A549 treated with Mapracorat at 1 μM for 4 hours (cell line): ENCODE measurements around the gene VSIG10. TPM values are rescaled to one million over a fixed set of nuclear protein-coding genes. Genes with fewer than 3 reads are reported as not detected.

Experiments used
- total RNA-seq: library from RNA; stranded (reverse); fragments of 200-300 nt; extraction: Qiagen RNA extraction; gene quantifications from 5 replicates; pipeline ENCODE4 v1.2.3, GENCODE V29; 2022

Gene VSIG10, protein sequence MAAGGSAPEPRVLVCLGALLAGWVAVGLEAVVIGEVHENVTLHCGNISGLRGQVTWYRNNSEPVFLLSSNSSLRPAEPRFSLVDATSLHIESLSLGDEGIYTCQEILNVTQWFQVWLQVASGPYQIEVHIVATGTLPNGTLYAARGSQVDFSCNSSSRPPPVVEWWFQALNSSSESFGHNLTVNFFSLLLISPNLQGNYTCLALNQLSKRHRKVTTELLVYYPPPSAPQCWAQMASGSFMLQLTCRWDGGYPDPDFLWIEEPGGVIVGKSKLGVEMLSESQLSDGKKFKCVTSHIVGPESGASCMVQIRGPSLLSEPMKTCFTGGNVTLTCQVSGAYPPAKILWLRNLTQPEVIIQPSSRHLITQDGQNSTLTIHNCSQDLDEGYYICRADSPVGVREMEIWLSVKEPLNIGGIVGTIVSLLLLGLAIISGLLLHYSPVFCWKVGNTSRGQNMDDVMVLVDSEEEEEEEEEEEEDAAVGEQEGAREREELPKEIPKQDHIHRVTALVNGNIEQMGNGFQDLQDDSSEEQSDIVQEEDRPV
- total RNA-seq = 15.7 to 18.1 TPM (median 17.8 TPM) in 5 replicates

DNA sequence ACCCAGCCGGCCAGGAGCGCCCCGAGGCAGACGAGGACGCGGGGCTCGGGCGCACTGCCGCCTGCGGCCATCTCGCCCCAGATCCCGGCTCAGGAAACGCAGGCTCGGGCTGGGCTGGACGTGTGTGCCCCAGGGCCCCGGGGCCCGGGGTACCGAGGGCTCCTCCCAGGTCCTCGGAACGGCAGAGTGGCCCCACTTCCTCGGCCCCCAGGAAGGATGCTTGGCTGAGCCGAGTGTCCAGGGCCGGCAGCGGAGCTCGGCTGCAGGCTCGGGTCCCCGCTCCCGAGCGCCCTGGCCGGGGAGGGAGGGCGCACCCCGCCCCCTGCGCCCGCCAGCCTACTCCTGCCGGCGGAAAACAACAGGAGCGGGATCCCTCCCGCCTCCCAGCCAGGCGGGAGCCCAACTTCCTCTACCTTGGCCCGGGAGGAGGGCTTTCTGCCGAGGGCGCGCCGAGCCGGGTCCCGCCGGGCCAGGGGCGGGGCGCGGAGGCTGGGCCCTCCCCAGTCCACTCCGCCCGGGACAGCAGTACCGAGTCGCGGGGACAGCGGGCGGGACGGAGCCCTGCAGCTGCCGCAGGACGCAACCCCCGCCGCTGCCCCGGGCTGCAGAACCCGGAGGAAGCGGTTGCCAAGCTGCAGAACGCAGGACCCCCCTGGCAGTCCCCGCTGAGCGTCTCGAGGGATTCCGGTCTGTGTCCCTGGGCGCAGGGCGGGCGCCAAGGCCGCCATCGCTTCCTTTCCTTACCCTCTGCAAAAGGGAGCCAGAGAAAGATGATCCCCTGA, at the start of gene VSIG10:
VSIG10 (minus strand) TSS at position 411 of the 782 bp plus-strand sequence; CDS start at position 71, 340 bp downstream.

DNA sequence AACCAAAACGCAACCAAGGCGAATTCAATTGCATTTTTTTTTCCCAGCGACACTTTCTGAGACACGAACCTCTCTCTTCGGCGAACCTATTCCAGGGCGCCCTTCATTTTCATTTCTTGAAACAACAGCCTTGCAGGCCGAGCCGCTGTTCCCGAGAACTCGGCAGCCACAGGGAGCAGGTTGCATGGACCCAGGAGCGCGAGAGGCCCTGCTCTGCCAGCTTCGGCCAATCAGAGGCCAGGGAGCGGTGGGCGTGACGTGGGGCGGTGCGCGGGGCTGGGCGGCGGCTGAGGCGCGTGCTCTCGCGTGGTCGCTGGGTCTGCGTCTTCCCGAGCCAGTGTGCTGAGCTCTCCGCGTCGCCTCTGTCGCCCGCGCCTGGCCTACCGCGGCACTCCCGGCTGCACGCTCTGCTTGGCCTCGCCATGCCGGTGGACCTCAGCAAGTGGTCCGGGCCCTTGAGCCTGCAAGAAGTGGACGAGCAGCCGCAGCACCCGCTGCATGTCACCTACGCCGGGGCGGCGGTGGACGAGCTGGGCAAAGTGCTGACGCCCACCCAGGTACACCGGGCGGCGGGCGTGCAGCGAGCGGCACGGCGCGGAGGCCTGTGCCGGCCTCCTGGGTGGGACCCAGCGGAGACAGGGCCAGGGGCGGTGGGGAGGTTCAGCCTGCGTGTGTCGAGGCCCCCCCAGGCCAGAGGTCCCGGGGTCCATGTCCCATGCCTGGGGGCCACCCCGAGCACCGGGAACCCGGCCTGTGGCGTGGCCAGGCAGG, 32.2 kb upstream of the VSIG10 start, which contains the start of gene PEBP1:
PEBP1 (plus strand) TSS at position 337 of the 771 bp plus-strand sequence; CDS start at position 423, 86 bp downstream.

DNA sequence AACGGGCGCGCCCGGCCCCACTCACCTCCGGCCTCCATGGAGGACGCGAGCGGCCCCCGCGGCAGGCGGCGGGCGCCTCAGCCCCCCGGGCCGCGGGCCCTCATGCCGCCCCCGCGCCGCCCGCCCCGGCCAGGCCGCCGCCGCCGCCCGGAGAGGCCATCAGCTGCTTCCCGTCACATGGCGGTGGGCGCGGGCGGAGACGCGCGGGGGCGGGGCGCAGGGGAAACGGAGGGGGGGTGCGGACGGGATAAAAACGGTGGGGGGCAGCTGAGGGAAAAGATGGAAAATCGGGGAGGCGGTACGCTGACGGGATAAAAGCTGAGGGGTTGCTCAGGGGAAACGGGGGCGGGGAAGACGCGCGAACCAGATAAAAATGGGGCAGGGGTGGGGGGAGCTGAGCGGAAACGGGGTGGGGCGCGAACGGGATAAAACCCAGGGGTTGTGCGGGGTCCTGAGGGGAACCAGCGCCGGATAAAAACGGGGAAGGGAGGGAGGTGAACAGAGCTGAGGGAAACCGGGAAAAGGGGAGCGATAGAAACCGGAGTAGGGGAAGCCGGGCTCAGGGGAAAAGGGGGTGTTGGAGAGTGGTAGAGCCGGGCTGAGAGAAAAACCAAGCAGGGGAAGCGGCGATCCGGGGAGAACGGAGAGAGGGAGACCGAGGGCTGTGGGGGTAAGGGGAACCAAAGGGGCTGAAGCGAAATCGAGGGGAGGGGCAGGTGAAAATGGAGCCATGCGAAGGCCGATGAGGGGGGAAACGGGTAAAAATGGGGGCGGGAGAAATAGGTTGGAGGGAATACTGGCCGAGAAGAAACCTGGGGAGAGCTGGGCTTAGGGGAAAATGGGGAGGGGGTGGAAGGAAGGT, 42.6 kb downstream of the VSIG10 start, which contains the start of gene WSB2:
WSB2 (minus strand) TSS at position 169 of the 862 bp plus-strand sequence; CDS start at position 38, 131 bp downstream.

DNA sequence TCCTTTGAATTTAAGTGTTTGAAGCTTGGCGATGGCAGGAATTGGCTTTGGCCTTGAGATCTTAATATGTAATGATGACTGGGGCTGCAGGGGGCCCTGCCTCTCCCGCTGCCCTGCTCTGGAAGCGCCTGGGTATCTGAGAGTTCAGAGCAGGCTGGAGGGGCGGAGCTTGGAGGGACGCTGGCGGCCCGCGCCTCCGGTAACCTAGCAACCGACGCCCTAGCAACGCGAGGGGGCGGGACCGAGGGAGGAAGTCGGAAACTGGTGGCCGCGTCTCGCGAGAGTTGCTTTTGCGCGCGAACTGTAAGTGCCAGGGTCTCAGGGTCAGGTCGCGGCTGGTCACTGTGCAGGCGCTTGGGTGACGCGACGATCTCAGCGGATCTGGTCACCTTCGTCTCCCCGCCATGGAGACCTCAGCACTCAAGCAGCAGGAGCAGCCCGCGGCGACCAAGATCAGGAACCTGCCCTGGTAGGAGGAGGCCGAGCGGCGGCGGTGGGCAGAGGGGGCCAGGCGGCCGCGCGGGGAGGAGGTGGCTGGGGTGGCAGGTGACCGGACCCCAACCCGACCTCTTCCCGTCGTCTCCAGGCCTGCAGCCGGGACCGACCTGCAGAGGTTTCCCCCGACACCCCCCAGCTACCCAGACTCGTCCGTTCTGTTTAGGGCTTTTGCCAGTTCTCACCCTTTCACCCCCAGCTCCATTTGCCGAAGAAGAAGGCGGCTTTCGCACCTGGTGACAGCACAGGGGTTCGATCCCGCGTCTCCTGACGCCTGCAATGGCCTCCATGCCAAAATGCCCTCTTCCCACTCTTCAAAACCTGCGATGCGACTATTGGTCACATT, 87.2 kb downstream of the VSIG10 start, which contains the start of gene RFC5:
RFC5 (plus strand) TSS at position 280 of the 841 bp plus-strand sequence; CDS start at position 405, 125 bp downstream.

Other genes with a start within 250 kb of the VSIG10 start
- 0.49 to 0.64 TPM (median 0.57 TPM) in 5 replicates for gene KSR2, start 135.0 kb downstream of the VSIG10 start, total RNA-seq
- 36.8 to 43.4 TPM (median 38.0 TPM) in 5 replicates for gene RFC5, start 87.3 kb downstream of the VSIG10 start, total RNA-seq
- 64.2 to 67.7 TPM (median 65.8 TPM) in 5 replicates for gene WSB2, start 42.8 kb downstream of the VSIG10 start, total RNA-seq
- gene PEBP1, start 32.1 kb upstream of the VSIG10 start, total RNA-seq = 231 to 292 TPM (median 283 TPM) in 5 replicates